ENCODE data around the gene ZNF697.

The ZNF697 gene

GRCh38 chr1:119662034-119662437 is 14.0 kb upstream of the ZNF697 start:
- DNase-seq (ENCODE audit: low spot score), result no peak

GRCh38 chr1:119660253-119661083 is 12.4 kb upstream of the ZNF697 start:
- DNase-seq (ENCODE audit: low spot score), result no peak

GRCh38 chr1:119659628-119660027 is 11.6 kb upstream of the ZNF697 start:
- DNase-seq (ENCODE audit: low spot score), result no peak

GRCh38 chr1:119656410-119656955 is 8.4 kb upstream of the ZNF697 start:
- no peak for DNase-seq (ENCODE audit: low spot score)

- DNase-seq (ENCODE audit: low spot score), result no peak
Measured at GRCh38 chr1:119655154-119655553, 7.1 kb upstream of the ZNF697 start.

GRCh38 chr1:119653839-119654170 is 5.7 kb upstream of the ZNF697 start:
- no peak for DNase-seq (ENCODE audit: low spot score)

- no peak for DNase-seq (ENCODE audit: low spot score)
Measured at GRCh38 chr1:119653135-119653838, 5.2 kb upstream of the ZNF697 start.

- no peak for DNase-seq (ENCODE audit: low spot score)
Measured at GRCh38 chr1:119652587-119652986, 4.5 kb upstream of the ZNF697 start.

- no peak for DNase-seq (ENCODE audit: low spot score)
Measured at GRCh38 chr1:119651641-119652040, 3.6 kb upstream of the ZNF697 start.

- DNase-seq (ENCODE audit: low spot score), result no peak
Measured at GRCh38 chr1:119651133-119651532, 3.1 kb upstream of the ZNF697 start.

- DNase-seq (ENCODE audit: low spot score), result no peak
Measured at GRCh38 chr1:119648620-119649004, 546 bp upstream of the ZNF697 start.

- DNase-seq (ENCODE audit: low spot score), result no peak
Measured at GRCh38 chr1:119647228-119647733, 785 bp downstream of the ZNF697 start.

GRCh38 chr1:119646521-119647227 is 1.4 kb downstream of the ZNF697 start:
- no peak for DNase-seq (ENCODE audit: low spot score)

- no peak for DNase-seq (ENCODE audit: low spot score)
Measured at GRCh38 chr1:119639109-119639508, 9.0 kb downstream of the ZNF697 start.

GRCh38 chr1:119637710-119638109 is 10.4 kb downstream of the ZNF697 start:
- DNase-seq (ENCODE audit: low spot score), result no peak

GRCh38 chr1:119636491-119637089 is 11.5 kb downstream of the ZNF697 start:
- DNase-seq (ENCODE audit: low spot score), result no peak

- no peak for DNase-seq (ENCODE audit: low spot score)
Measured at GRCh38 chr1:119635811-119636390, 12.2 kb downstream of the ZNF697 start.

GRCh38 chr1:119634016-119634415 is 14.1 kb downstream of the ZNF697 start:
- DNase-seq (ENCODE audit: low spot score), result no peak

- DNase-seq (ENCODE audit: low spot score), result no peak
Measured at GRCh38 chr1:119633575-119633974, 14.5 kb downstream of the ZNF697 start.

GRCh38 chr1:119632841-119633240 is 15.2 kb downstream of the ZNF697 start:
- DNase-seq (ENCODE audit: low spot score), result no peak

- DNase-seq (ENCODE audit: low spot score), result no peak
Measured at GRCh38 chr1:119632103-119632490, 16.0 kb downstream of the ZNF697 start.

Measured in LoVo (cell line).